HG03103 (cell line): ENCODE measurements around the gene CDH13.

Experiments used
- ATAC-seq: cut with Tn5 transposase; IDR thresholded peaks from one replicate; pipeline ENCODE4 v1.9.1; 2021; ENCODE audit warnings: low read depth; ENCODE audit not compliant: unreplicated experiment

Gene CDH13

DNA sequence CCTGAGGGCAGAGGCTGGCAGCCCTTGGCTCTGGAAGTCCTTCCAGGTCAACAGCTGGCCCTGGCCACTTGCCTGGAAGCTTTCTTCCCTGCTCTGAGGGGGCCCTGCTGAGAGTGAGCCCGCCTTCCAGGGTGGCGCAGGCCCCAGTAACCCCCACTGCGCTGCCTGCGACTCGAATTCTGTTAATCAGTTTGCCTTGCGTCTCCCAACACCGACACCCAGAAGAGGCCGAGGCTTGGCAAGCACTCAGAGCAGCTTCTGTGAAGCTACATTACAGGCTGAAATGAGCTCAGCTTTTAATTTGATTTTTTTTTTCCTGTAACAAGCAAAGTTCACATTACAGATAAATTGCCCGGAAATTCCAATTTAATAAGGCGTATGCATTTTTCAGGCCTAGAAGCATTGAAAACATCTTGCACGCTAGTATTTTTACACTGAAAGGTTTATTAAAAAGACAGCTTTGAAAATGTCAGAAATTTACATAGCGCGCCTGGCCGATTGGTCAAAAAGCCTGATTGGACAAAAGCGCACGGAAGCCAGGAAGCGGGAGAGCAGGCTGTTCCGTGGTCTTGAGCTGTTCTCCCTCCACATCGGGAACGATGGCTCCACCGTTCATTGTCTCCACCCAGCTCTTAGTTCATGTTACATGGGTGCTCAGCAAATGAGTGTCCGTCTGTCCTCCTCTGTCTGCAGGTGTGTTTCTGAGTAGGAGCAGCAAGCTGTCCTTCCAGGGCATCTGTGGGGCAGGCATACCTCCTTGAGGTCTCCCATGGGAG is 1115.5 kb downstream of the CDH13 start:
- no peak for ATAC-seq

DNA sequence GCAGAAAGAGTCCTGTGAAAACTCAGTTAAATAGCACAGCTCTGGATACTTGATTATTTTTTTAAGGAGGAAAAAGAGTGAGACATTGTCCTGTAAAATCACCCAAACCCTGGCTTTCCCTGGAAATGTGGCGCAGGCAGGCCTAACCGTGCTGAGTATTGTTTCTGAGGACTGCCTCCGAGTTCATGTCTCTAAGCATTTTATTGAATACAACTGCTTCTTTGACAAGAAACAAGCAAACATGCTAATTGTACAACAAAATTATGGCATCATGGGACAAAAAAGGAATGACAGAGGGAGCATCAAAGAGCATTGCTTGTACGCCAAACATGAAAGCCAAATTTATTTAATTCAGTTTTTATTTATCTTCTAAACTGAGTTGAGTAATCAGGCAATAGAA is 1116.5 kb downstream of the CDH13 start:
- no peak for ATAC-seq

DNA sequence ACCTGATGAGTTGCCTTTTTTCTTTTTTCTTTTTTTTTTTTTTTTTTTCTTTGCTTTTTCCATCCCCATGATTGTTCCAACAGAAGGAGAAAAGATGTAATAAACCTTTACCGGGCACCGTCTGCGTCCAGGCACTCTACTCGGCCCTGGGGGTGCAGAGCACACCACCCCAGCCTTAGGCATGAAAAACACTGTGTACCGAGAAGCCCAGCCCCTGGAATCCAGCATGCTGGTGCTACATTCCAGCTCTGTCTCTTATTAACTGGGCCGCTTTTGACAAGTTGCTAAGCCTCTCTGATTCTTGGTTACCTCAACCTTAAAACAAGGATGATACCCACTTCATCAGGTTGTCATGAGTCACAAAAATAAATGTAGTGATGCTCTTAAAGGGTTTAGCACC is 1117.0 kb downstream of the CDH13 start:
- no peak for ATAC-seq

DNA sequence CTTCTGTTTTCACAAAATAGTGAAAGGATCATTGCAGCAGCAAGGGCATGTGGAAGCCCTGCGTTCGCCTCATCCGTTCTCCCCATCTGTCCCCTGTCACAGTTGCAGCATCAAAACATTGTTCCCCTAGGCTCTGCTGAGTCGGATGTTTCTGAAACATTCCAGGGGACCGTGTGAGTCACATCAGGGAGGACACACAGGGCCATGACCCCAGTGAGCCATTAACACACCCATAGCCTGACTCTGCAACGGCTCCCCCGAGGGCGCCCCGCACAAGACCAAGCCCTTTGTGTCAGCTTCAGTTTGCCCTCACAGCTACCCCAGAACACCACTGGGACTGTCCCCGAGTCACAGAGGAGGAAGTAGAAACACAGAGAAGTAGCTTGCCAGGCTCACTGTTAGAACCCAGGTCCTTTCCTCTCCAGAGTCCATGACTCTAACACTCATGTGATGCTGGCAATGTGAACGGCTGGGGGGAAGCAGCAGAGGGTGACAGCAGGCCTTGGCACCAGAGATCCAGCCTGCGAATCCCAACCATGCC is 1117.7 kb downstream of the CDH13 start:
- ATAC-seq, result peak; percentile 71

DNA sequence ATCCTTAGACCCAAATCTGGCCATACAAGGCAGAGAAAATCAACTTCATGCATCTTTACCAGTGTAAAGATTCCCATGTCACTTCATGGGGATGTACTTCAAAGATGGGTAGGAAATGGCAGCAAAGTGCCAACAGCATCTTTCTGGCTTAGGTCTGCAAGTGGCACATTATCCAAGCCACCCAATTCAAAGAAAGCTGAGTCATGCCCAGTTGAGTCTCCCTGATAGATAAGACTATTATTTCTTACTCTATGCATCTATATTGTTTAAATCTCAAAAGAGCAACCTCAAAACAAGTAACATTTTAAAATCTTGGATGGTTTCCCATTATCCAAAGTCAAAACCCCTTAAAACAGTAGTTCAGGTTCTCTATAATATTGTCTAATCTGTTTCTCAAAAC is 1119.8 kb downstream of the CDH13 start:
- ATAC-seq, result no peak

DNA sequence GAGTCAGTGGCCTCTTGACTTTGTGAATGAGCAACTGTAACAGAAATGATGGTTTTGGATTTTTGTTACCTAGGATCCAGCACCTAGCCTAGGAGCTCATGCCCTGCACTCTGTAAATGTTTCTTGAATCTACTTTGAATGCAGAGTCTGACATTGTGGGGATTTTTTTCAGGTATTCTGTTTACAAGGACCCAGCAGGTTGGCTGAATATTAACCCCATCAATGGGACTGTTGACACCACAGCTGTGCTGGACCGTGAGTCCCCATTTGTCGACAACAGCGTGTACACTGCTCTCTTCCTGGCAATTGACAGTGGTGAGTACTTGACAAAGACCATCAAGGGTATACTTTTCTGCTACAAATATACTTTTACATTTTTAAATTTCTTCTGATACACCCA is 1121.2 kb downstream of the CDH13 start:
- ATAC-seq, result no peak

DNA sequence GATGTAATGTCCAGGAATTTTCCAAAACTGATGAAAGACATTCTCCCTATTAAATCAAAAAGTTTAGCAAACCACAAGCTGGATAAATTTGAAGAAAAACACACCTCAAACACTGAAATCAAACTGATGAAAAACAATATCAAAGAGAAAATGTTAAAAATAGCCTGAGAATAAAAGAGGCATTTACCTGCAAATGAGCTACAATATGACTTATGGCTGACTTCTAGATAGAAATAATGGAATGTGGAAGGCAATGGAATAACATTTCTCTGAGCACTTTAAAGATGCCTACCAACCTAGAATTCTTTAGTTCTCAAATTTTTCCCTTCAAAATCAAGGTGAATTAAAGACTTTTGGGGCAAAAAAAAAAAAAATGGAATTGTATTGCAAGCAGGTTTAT is 1128.6 kb downstream of the CDH13 start:
- ATAC-seq, result no peak

DNA sequence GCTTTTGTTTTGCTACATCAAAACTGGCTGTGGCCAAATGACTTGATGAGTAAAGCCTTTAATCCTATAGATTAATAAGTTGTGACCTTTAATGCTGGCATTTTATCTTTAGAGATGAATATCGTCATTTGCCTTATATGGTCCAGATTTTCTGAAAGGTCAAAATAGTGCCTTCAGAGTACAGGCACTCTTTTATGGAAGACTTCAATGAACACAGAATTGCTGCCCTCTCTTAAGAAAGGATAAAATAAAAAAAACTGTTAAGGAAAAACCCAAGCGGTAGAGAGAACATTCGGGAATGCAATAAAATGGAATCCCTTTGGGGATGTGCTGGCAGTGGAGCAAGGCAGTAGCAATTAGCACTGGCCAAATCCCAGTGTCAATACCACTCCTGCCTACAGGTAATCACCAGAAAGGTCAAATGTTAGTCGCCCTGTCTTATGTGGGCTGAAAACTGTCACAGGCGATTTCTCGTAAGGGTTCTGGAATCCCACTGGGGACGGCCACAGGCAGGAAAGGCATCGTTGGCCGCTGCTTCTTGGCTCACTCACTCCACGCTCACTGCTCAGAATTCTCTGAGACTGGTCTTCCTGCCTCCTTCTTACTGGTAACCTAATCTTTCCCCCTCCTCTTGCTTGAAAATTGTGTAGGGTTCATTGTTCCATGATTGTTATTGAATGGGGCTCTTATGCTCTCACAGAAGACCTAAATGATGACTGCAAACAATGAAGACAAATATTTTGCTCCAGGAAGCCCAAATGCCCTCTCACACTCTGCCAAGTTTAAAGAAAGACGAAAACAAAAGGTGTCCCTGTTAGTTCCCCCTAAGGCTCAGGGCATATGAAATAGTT is 1135.6 kb downstream of the CDH13 start:
- ATAC-seq, result no peak

DNA sequence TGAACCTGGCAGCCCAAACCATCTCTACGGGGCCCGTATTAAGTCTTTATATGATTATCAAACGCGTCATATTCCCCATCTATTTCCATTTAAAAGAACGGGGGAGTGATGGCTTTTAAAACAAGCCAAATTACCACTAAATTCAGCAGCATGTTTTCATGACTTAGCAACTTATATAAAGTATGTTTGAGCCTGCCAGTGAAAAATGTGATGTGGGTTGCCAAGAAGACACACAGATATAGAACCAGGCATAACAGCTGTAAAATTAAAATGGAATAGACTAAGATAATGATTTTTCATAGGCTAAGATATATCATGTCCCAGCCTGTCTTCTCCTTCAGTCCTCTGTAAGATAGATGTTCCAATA is 1136.2 kb downstream of the CDH13 start:
- no peak for ATAC-seq

DNA sequence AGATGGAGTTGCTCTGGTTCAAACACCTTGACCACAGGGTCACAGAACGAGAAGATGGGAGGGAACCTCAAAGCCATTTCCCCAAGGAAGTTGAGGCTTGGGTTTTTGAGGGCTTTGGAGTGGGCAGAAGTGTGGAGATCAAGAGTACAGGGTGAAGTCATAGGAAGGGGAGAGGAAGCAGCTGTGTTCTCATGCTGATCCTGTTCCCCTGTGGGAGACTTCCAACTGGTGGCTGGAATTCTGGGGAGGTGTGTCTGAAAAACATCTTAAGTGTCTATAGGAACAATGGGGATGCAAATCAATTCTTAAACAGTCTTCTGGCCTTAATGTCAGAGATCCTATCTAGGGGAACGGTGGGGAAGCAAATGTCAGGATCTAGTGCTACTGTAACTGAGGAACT is 1142.2 kb downstream of the CDH13 start:
- no peak for ATAC-seq

DNA sequence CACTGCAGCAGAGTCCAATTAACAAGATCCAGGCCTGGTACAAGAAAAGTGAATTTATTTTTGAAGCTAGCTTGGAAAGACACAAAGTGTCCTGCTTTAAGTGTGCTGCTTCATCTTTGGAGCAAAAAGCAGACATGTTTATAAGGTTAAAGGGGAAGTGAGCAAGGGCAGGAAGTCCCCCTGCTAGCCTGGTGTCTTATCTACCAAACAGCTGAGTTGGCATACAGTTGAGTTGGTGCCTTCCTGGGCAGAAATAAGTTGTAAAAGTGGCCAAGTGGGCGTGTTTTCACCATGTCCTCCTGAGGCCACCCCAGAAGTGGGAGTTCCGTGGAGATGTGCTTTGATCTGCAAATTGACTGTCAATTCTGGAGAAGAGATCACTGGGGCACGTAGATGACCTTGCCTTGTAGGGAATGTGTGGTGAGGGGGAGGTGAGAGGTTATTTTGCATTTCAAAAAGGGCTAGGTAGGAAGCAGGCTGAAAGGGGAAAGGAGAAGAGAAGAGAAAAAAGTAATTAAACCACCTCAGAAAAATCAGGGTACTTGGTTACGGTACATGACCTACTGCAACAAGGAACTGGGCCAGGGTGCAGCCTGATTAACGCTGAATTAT is 1142.7 kb downstream of the CDH13 start:
- ATAC-seq, result no peak

DNA sequence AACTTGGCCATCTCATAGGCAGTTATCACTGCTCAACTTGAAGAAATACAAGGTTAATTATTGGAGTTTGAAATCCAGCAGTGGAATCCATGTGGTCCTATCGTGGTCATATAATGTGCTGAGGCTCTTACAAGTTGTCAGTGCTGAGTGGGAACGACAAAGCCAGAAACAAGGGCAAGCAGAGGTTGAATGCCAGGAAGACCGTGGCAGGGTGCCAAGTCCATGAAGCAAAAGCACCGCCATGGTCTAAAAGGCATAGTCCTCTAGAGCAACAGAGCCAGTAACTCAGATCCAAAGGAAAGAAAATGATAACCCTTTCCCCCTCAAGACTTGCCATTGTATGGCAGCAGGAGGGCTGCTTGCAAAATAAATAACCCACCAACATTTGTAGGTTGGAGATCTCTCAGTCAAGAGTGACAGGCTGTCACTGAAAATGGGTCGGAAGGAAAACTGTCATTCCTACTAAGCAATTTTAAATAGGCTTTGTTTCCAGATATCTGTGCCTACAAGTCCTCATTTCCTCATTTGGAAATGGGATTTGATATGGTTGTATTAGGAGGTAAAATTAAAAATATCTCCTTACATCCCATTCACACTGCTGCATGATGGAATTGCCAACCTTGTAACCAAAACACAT is 1144.7 kb downstream of the CDH13 start:
- ATAC-seq, result no peak

DNA sequence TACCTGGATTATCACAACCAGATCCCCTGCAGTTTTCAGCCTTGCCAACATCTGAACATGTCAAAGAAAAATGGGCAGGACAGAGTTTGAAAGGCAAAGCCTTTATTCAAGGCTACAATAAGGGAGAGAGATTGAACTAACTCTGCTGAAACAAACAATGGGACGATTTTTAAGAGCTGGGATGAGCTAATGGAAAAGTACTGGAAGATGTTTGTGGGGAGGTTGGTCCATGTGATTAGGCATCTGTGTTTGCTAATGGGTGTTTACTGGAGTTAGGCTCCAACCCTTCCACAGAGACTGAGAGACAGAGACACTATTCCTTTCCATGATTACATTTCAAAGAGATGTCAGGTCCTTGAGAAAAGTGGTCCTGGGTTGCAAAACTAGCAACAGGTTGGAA is 1146.0 kb downstream of the CDH13 start:
- ATAC-seq, result no peak

DNA sequence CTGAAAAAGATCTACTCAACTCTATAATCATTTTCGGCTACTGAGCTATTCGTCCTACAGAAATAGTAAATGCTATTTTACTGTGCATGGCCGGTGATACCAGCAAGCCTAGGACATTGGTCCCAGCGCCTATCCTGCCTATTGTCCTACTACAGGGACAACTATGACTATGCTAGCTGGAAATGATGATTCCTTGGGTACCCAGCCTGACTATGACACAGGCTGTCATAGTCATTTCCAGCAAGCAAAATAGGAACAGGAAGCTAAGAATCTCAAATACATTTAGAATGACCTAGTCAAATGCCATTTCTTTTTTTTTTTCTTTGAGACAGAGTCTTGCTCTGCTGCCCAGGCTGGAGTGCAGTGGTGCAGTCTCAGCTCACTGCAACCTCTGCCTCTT is 1147.3 kb downstream of the CDH13 start:
- ATAC-seq, result no peak

DNA sequence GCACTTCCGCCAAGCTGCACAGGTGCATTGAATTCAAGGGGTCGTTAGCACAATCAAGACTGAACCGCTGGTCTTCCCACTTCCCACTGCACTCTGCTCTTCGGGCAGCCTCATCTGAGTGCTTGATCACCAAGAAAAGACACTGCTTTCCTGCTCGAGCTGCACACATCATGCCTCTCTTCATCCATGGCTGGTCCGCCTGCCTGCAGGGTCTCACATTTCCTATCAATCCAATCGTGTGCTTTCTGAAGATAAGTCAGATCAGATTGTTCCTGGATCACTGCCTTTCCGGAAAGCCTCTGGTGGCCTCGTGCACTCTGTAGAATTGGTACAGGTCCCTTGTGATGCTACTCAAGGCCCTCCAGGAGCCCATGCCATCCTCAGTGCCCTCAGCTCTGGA is 1150.2 kb downstream of the CDH13 start:
- ATAC-seq, result no peak

DNA sequence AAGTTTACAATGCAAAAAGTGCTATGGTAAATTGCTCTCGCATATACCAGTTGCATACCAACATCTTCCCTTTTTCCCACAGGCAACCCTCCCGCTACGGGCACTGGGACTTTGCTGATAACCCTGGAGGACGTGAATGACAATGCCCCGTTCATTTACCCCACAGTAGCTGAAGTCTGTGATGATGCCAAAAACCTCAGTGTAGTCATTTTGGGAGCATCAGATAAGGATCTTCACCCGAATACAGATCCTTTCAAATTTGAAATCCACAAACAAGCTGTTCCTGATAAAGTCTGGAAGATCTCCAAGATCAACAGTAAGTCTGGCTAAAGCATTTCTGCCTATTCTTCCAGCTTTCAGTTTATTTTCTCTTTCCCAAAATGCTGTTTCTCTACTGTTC is 1153.1 kb downstream of the CDH13 start:
- ATAC-seq, result no peak

DNA sequence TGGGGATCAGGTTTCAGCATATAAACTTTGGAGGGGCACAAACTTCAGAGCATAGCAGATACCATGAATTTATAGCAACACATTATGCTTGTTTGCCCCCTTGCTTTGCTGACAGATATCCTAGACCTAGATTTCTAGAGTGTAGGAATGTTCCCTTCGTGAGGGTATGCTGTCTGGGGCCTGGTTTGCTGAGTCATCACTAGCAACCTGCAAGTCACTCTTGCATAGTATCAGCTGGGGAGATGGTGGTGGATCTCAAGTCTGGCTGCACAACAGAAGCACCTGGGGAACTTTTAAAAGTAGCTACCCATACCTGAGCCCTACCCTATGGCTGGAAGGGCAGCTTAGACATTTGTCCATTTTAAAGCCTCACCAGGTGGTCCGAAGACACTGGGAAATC is 1158.7 kb downstream of the CDH13 start:
- ATAC-seq, result no peak

DNA sequence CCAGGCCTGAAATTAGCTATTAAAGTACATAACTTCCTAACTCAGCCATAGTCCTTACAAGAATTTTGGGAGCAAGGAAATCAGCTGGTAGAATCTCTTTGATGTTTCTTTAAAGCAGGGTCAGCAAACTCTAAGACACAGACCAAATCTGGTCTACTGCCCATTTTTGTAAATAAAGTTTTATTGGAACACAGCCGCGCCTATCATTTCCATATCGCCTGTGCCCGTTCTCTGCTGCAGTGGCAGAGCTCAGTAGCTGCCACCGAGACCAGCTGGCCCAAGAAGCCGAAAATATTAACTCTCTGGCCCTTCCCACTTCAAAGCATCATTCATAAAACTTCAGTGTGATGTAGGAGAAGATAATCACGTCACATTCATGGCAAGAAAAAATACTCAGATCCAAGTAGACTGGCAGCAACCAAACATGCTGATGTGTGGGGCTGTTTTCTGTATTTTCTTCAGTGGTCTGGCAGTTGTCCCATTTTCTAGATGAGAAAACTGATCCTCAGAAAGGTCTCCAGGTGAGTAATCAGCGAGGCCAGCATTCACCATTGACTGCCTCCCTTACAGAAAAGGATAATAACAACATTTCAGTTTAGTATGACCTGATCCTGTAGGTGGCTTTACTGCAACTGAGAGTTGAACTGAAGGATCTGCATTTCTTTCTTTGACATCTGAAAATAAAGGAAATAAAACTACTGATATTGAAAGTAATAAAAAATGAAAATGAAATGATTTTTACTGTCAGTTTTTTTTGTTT is 1163.1 kb downstream of the CDH13 start:
- ATAC-seq, result no peak

DNA sequence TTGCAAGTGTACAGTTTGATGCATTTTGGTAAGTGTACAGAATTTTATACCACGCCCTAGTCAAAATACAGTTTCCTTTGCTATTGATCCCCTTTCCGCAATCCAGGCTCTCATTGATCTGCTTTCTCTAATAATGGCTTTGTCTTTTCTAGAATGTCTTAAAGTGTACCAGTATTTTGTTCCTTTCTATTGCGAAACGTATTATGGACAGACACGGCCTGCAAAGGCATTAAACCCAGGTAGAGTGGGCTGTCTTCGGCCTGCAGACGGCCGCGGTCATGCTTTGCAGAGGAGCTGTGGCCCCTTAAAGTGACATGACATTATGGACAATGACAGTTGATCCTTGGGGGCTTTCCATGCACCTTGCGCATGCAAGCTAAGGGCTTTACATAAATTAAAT is 1165.1 kb downstream of the CDH13 start:
- ATAC-seq, result no peak

DNA sequence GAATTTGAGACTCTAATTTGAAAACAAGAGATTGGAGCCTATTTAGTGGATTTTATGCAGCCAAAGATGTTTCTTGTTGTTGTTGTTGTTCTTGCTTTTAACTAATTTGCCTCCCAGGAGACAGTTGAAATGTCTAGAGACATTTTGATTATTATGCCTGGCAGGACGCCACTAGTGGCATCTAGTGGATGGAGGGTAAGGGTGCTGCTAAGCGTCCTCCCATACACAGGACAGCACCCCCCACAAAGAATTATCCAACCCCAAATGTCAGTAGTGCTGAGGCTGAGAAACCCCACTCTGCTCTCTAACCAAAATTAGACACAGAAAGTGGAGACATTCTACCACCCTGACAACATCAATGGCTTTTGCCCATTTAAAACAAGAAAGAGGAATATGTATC is 1165.6 kb downstream of the CDH13 start:
- ATAC-seq, result no peak
